Sigmoid colon (tissue), 7 donors: ENCODE measurements around the gene LIMS2. TPM values are rescaled to one million over a fixed set of nuclear protein-coding genes. Genes with fewer than 3 reads are reported as not detected.

ENCODE experiments used
- DNase-seq: peaks from one replicate; pipeline ENCODE4 v3.0.0-alpha.2; 2019
- H3K27ac ChIP-seq, 4 donors: fragments of 200-600 bp; sonication (generic); one replicate each; pipeline ENCODE4 v1.5.1; 2016 to 2019; ENCODE audit warnings: mild to moderate bottlenecking in 1 of 4
- H3K27me3 ChIP-seq, 3 donors: fragments of 200-600 bp; sonication (generic); one replicate each; pipeline ENCODE4 v1.5.1; 2019; ENCODE audit warnings: mild to moderate bottlenecking in 1 of 3
- H3K36me3 ChIP-seq, 4 donors: fragments of 200-600 bp; sonication (generic); one replicate each; pipeline ENCODE4 v1.5.1; 2016 to 2019
- H3K4me1 ChIP-seq, 4 donors: fragments of 200-600 bp; sonication (generic); one replicate each; pipeline ENCODE4 v1.5.1; 2017 to 2019
- H3K4me3 ChIP-seq, 4 donors: fragments of 200-600 bp; sonication (generic); one replicate each; pipeline ENCODE4 v1.5.1; 2017 to 2019; ENCODE audit warnings: mild to moderate bottlenecking in 2 of 4, moderate library complexity in 1 of 4
- H3K9me3 ChIP-seq, 4 donors: fragments of 200-600 bp in 3 of 4; sonication (generic) in 3 of 4; one replicate each; pipeline versions ENCODE4 v1.5.1 to v1.6.1; 2013 to 2019
- EP300 ChIP-seq, 4 donors: sonication (generic); formaldehyde crosslinking; IDR thresholded peaks; one replicate each; pipeline ENCODE4 v1.6.1; 2017; ENCODE audit warnings: antibody characterized with exemption in 4 of 4
- POLR2A ChIP-seq, 2 donors: fragments of 450-650 bp; IDR thresholded peaks; one replicate each; pipeline ENCODE4 v1.6.1; 2016; ENCODE audit warnings: antibody characterized with exemption in 2 of 2, mild to moderate bottlenecking in 2 of 2, moderate library complexity in 2 of 2
- POLR2AphosphoS5 ChIP-seq, 4 donors: sonication (generic); formaldehyde crosslinking; IDR thresholded peaks; one replicate each; pipeline ENCODE4 v1.6.1; 2017; ENCODE audit warnings: antibody characterized with exemption in 4 of 4
- WGBS, 2 donors: extraction: QIAGEN DNeasy Blood & Tissue Kit; methylation state at CpG; one replicate each; pipeline ENCODE4 v1.1.7; 2013; 5-methylcytosine and 5-hydroxymethylcytosine counted together
- intact Hi-C: fragments of 100-400 bp; cut with DNase I; formaldehyde crosslinking; loops from one replicate; pipeline ENCODE4 v1.15.1; 2023
- polyA plus RNA-seq, 3 donors: library from polyadenylated mRNA; stranded (reverse); fragments of 200-250 nt; gene quantifications; one replicate each; pipeline ENCODE4 v1.2.3, GENCODE V29; 2013
- total RNA-seq, 4 donors: library from RNA; depleted of rRNA; stranded (reverse); fragments of >200 nt; gene quantifications; one replicate each; pipeline ENCODE4 v1.1.0, GENCODE V29; 2016
- TF ChIP-seq, protein P1 (sequence below), 4 experiments: fragments of 450-650 bp in 3 of 4; fragments of 200-600 bp in 1 of 4; IDR thresholded peaks; one replicate each; pipeline ENCODE4 v1.5.1; 2016 to 2019; ENCODE audit warnings: antibody characterized with exemption in 4 of 4, mild to moderate bottlenecking in 3 of 4, moderate library complexity in 2 of 4
- donor health status: healthy with polysubstance abuse.
- donor health status: Bipolar disorder and iron deficiency.
- donor health status: healthy.

Gene LIMS2
- total and polyA plus RNA-seq, 7 donors: 3.2 to 357 (median 125) TPM

DNA sequence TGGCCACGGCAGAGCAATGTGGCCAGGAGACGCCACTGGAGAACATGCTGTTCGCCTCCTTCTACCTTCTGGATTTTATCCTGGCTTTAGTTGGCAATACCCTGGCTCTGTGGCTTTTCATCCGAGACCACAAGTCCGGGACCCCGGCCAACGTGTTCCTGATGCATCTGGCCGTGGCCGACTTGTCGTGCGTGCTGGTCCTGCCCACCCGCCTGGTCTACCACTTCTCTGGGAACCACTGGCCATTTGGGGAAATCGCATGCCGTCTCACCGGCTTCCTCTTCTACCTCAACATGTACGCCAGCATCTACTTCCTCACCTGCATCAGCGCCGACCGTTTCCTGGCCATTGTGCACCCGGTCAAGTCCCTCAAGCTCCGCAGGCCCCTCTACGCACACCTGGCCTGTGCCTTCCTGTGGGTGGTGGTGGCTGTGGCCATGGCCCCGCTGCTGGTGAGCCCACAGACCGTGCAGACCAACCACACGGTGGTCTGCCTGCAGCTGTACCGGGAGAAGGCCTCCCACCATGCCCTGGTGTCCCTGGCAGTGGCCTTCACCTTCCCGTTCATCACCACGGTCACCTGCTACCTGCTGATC lies 24.4 kb downstream of the LIMS2 start:
- H3K4me1 ChIP-seq: peaks cover 0 to 99% (median 97%) of the 10 kb centered on the region in 4 donors
- no peaks in the 10 kb centered on the region for H3K27me3 ChIP-seq
- WGBS, 2 donors: 86 to 89% methylated on average over 28 of the region's 28 CpGs
- no peaks in the 10 kb centered on the region for H3K9me3 ChIP-seq
- intact Hi-C loops: no loop called here
- H3K36me3 ChIP-seq: peaks cover 7 to 41% (median 21%) of the 10 kb centered on the region in 4 donors
- H3K4me3 ChIP-seq: no peak overlapping the region
- peak overlapping the region; percentile 86 to 97 (median 92) for H3K27ac ChIP-seq
- DNase-seq: no peak
- no peak for TF ChIP-seq POLR2A (IDR thresholded peaks at IDR 0.05)
- peak; percentile 88 to 98 (median 93) for TF ChIP-seq EP300 (IDR thresholded peaks at IDR 0.05)
- TF ChIP-seq POLR2AphosphoS5 (IDR thresholded peaks at IDR 0.05): peak; percentile 83 to 92 (median 87)

DNA sequence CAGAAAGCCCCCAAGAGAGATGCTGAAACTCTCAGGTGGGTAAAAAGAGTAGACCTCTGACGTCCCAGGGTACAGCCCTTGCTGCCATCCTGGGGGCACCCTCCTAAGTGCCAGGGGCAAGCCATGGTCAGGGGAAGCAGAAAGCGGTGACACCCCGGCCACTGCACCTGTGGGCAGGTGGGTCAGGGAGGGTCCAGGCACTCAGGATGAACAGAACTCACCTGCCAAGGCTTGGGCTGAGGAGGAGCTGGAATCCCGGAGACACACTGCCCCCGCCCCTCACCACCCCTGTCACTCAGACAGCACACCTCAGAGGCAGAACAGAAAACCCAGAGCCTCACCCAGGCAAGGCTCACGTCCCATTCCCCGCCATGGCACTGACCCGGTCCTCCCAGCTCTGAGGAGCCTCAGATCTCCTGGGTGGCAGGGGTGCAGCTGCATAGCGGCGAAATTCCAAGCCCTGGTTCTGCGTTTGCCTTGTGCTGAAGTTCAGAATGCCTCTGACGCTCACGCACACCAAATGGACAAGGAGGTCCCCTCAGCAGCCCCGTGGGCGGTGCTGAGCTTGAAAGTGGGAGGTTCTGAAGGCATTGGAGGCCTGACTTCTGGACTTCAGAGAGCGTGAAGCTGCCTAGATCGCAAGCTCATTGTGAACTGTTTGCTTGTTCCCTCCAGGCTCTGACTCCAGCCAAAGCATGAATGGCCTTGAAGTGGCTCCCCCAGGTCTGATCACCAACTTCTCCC lies 25.1 kb downstream of the LIMS2 start:
- peak overlapping the region in 2 of 4 donors; percentile 8 to 36 for H3K4me3 ChIP-seq
- intact Hi-C loops: no loop called here
- DNase-seq: peak; percentile 93
- H3K4me1 ChIP-seq: peaks cover 0 to 99% (median 96%) of the 10 kb centered on the region in 4 donors
- peaks cover 7 to 41% (median 20%) of the 10 kb centered on the region in 4 donors for H3K36me3 ChIP-seq
- TF ChIP-seq, protein P1, sequence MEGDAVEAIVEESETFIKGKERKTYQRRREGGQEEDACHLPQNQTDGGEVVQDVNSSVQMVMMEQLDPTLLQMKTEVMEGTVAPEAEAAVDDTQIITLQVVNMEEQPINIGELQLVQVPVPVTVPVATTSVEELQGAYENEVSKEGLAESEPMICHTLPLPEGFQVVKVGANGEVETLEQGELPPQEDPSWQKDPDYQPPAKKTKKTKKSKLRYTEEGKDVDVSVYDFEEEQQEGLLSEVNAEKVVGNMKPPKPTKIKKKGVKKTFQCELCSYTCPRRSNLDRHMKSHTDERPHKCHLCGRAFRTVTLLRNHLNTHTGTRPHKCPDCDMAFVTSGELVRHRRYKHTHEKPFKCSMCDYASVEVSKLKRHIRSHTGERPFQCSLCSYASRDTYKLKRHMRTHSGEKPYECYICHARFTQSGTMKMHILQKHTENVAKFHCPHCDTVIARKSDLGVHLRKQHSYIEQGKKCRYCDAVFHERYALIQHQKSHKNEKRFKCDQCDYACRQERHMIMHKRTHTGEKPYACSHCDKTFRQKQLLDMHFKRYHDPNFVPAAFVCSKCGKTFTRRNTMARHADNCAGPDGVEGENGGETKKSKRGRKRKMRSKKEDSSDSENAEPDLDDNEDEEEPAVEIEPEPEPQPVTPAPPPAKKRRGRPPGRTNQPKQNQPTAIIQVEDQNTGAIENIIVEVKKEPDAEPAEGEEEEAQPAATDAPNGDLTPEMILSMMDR (IDR thresholded peaks at IDR 0.05): peak in 2 of 4 experiments; percentile 0 to 15
- TF ChIP-seq POLR2A (IDR thresholded peaks at IDR 0.05) (peak in 1 of 2 donors; percentile 49), POLR2AphosphoS5 (IDR thresholded peaks at IDR 0.05) (no peak), EP300 (IDR thresholded peaks at IDR 0.05) (no peak)
- WGBS, 2 donors: 67 to 75% methylated on average over 17 of the region's 17 CpGs
- peak overlapping the region; percentile 86 to 97 (median 92) for H3K27ac ChIP-seq
- H3K27me3 ChIP-seq: no peaks in the 10 kb centered on the region
- no peaks in the 10 kb centered on the region for H3K9me3 ChIP-seq

DNA sequence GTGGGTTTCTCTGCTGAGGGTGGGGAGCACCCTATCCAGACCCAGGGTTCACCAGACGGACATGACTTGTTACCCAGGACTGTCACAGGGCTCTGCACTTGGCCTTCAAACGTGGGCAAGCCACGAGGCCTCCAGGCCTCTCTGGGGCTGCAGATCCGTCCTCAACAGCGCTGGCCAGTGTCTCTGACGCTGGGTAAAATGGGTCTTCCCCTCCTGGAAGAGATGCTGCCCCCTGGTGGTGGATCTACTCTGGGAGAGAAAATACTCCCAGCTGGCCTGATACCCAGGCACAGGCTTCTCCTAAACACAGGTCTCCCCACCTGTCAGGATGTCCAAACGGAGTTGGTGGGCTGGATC lies 25.7 kb downstream of the LIMS2 start:
- peak; percentile 94 for DNase-seq
- Histone ChIP-seq H3K36me3 (peaks cover 7 to 41% (median 18%) of the 10 kb centered on the region in 4 donors), H3K27me3 (no peaks in the 10 kb centered on the region), H3K4me3 (peak overlapping the region in 2 of 4 donors; percentile 8 to 36), H3K27ac (peak overlapping the region; percentile 86 to 97 (median 92)), H3K4me1 (peaks cover 0 to 99% (median 94%) of the 10 kb centered on the region in 4 donors), H3K9me3 (no peaks in the 10 kb centered on the region)
- whole genome bisulfite sequencing, 2 donors: 5 to 8% methylated on average over 7 of the region's 7 CpGs
- TF ChIP-seq EP300 (IDR thresholded peaks at IDR 0.05) (no peak), POLR2AphosphoS5 (IDR thresholded peaks at IDR 0.05) (peak in 2 of 4 donors; percentile 51 to 56), POLR2A (IDR thresholded peaks at IDR 0.05) (no peak)
- TF ChIP-seq, protein P1 (IDR thresholded peaks at IDR 0.05): peak in 3 of 4 experiments; percentile 74 to 82 (median 80)
- intact Hi-C loops: loop anchor here (2.0 to 5.0 kb wide), 2 partner anchors 15 to 48 kb away; no protein-coding TSS in a partner anchor

DNA sequence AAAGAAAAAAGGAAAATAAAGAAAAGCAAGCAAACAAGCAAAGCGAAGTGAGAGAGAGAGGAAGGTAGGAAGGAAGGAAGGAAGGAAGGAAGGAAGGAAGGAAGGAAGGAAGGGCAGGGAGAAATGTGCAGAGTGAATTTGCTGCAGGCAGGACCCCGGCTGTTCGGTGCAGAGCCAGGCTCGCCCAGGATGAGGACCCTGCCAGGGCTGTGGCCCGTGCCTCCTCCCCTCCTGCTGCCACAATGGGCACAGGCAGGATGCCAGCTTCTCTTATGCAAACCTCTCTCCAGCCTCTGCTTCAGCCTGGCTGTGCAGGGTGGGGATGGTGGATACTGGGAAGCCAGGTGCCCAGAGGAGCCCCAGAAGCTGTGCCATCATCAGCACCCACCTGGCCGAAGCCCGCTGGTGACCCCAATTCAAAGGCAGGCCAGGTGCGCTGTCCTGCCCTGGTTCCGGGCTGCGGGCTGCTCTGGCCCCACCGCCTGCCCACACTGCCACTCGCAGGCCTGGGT lies 26.2 kb downstream of the LIMS2 start:
- Histone ChIP-seq H3K36me3 (peaks cover 4 to 41% (median 14%) of the 10 kb centered on the region in 4 donors), H3K27me3 (no peaks in the 10 kb centered on the region), H3K27ac (peak overlapping the region; percentile 86 to 97 (median 92)), H3K9me3 (no peaks in the 10 kb centered on the region), H3K4me1 (peaks cover 0 to 99% (median 94%) of the 10 kb centered on the region in 4 donors), H3K4me3 (peak overlapping the region in 2 of 4 donors; percentile 8 to 36)
- intact Hi-C loops: loop anchor here (2.0 to 5.0 kb wide), 2 partner anchors 14 to 48 kb away; no protein-coding TSS in a partner anchor
- WGBS, 2 donors: 69 to 70% methylated on average over 12 of the region's 12 CpGs
- DNase-seq: peak; percentile 89
- TF ChIP-seq POLR2A (IDR thresholded peaks at IDR 0.05) (no peak), POLR2AphosphoS5 (IDR thresholded peaks at IDR 0.05) (peak in 1 of 4 donors; percentile 62)
- TF ChIP-seq, protein P1 (IDR thresholded peaks at IDR 0.05): no peak
